Skeletal muscle satellite cell (primary cell): ENCODE data around the gene PAX3.

Source experiments
- H3K27me3 ChIP-seq: 2 replicates; pipeline ENCODE4 v1.7.0; 2013; ENCODE audit warnings: low read length; ENCODE audit not compliant: control insufficient read depth, insufficient read depth
- H3K36me3 ChIP-seq: 2 replicates; pipeline ENCODE4 v1.7.0; 2013; ENCODE audit warnings: mild to moderate bottlenecking, control low read depth, low read length; ENCODE audit not compliant: insufficient read depth
- H3K4me1 ChIP-seq: 2 replicates; pipeline ENCODE4 v1.7.0; 2013; ENCODE audit warnings: low read length; ENCODE audit not compliant: control insufficient read depth, insufficient read depth
- H3K4me2 ChIP-seq: 2 replicates; pipeline ENCODE4 v1.7.0; 2013; ENCODE audit warnings: mild to moderate bottlenecking, low read length
- H3K4me3 ChIP-seq: 2 replicates; pipeline ENCODE4 v1.7.0; 2013; ENCODE audit warnings: low read length
- H3K9ac ChIP-seq: 2 replicates; pipeline ENCODE4 v1.7.0; 2013; ENCODE audit warnings: mild to moderate bottlenecking, low read depth, low read length, moderate library complexity
- H3K9me3 ChIP-seq: replicated peaks from 2 replicates; pipeline ENCODE4 v1.7.0; 2013; ENCODE audit warnings: mild to moderate bottlenecking, control low read depth, low read length

The PAX3 gene

GRCh38 chr2:222307978-222308730 lies 9.4 kb upstream of the PAX3 start:
- H3K4me3 ChIP-seq = no peak overlapping the region
- H3K9me3 ChIP-seq = no peaks in the 10 kb centered on the region

GRCh38 chr2:222307143-222307756 lies 8.5 kb upstream of the PAX3 start:
- Histone ChIP-seq H3K9ac (no peak overlapping the region), H3K4me1 (peaks cover 12% of the 10 kb centered on the region), H3K9me3 (no peaks in the 10 kb centered on the region), H3K36me3 (no peaks in the 10 kb centered on the region), H3K27me3 (peaks cover 84% of the 10 kb centered on the region), H3K4me2 (no peak overlapping the region), H3K4me3 (no peak overlapping the region)

More at GRCh38 chr2:222307978-222308730, 9.4 kb upstream of the PAX3 start:
- peaks cover 18% of the 10 kb centered on the region for H3K4me1 ChIP-seq
- H3K4me2 ChIP-seq = no peak overlapping the region
- H3K36me3 ChIP-seq = no peaks in the 10 kb centered on the region
- no peak overlapping the region for H3K9ac ChIP-seq
- peaks cover 91% of the 10 kb centered on the region for H3K27me3 ChIP-seq

- peak overlapping the region; percentile 69 for H3K9ac ChIP-seq
- no peaks in the 10 kb centered on the region for H3K9me3 ChIP-seq
- no peaks in the 10 kb centered on the region for H3K36me3 ChIP-seq
- peaks cover 77% of the 10 kb centered on the region for H3K27me3 ChIP-seq
- H3K4me1 ChIP-seq = peaks cover 8% of the 10 kb centered on the region
- H3K4me2 ChIP-seq = peak overlapping the region; percentile 85
- H3K4me3 ChIP-seq = peak overlapping the region; percentile 71
Observed at GRCh38 chr2:222306393-222307142, 7.8 kb upstream of the PAX3 start.

- H3K9ac ChIP-seq = peak overlapping the region; percentile 69
- H3K36me3 ChIP-seq = no peaks in the 10 kb centered on the region
- peak overlapping the region; percentile 85 for H3K4me2 ChIP-seq
- no peaks in the 10 kb centered on the region for H3K9me3 ChIP-seq
- H3K4me1 ChIP-seq = peaks cover 8% of the 10 kb centered on the region
- H3K27me3 ChIP-seq = peaks cover 74% of the 10 kb centered on the region
- peak overlapping the region; percentile 71 for H3K4me3 ChIP-seq
Observed at GRCh38 chr2:222305516-222306392, 7.0 kb upstream of the PAX3 start.

- Histone ChIP-seq H3K9ac (peak overlapping the region; percentile 69), H3K27me3 (peaks cover 71% of the 10 kb centered on the region), H3K36me3 (no peaks in the 10 kb centered on the region), H3K4me2 (peak overlapping the region; percentile 85), H3K4me3 (peak overlapping the region; percentile 71), H3K4me1 (peaks cover 8% of the 10 kb centered on the region), H3K9me3 (no peaks in the 10 kb centered on the region)
Observed at GRCh38 chr2:222304737-222305515, 6.1 kb upstream of the PAX3 start.

GRCh38 chr2:222303828-222304736 lies 5.3 kb upstream of the PAX3 start:
- H3K36me3 ChIP-seq = no peaks in the 10 kb centered on the region
- no peak overlapping the region for H3K4me3 ChIP-seq
- H3K9me3 ChIP-seq = no peaks in the 10 kb centered on the region
- H3K27me3 ChIP-seq = peaks cover 63% of the 10 kb centered on the region
- no peak overlapping the region for H3K9ac ChIP-seq
- peaks cover 12% of the 10 kb centered on the region for H3K4me1 ChIP-seq
- no peak overlapping the region for H3K4me2 ChIP-seq

GRCh38 chr2:222303045-222303827 lies 4.4 kb upstream of the PAX3 start:
- no peak overlapping the region for H3K4me3 ChIP-seq
- H3K27me3 ChIP-seq = peaks cover 56% of the 10 kb centered on the region
- no peak overlapping the region for H3K4me2 ChIP-seq
- no peak overlapping the region for H3K9ac ChIP-seq
- no peaks in the 10 kb centered on the region for H3K36me3 ChIP-seq
- H3K4me1 ChIP-seq = peaks cover 12% of the 10 kb centered on the region
- no peaks in the 10 kb centered on the region for H3K9me3 ChIP-seq

GRCh38 chr2:222302178-222303018 lies 3.6 kb upstream of the PAX3 start:
- no peak overlapping the region for H3K4me3 ChIP-seq
- peaks cover 16% of the 10 kb centered on the region for H3K4me1 ChIP-seq
- H3K9ac ChIP-seq = no peak overlapping the region
- peaks cover 48% of the 10 kb centered on the region for H3K27me3 ChIP-seq
- H3K36me3 ChIP-seq = no peaks in the 10 kb centered on the region
- H3K9me3 ChIP-seq = no peaks in the 10 kb centered on the region
- no peak overlapping the region for H3K4me2 ChIP-seq

GRCh38 chr2:222301796-222302118 lies 3.0 kb upstream of the PAX3 start:
- H3K9ac ChIP-seq = no peak overlapping the region
- H3K9me3 ChIP-seq = no peaks in the 10 kb centered on the region
- H3K4me3 ChIP-seq = no peak overlapping the region
- peaks cover 42% of the 10 kb centered on the region for H3K27me3 ChIP-seq
- H3K4me2 ChIP-seq = no peak overlapping the region
- no peaks in the 10 kb centered on the region for H3K36me3 ChIP-seq
- peaks cover 22% of the 10 kb centered on the region for H3K4me1 ChIP-seq
